ENCODE results near the gene KRT2.

Gene KRT2

GRCh38 chr12:52691076-52691840 lies 39.2 kb upstream of the KRT2 start:
- Mint-ChIP-seq H3K36me3 (ENCODE audit: low read depth) (no peaks in the 10 kb centered on the region), H3K27me3 (ENCODE audit: low read depth, poor library complexity) (peaks cover 67% of the 10 kb centered on the region), H3K4me1 (peaks cover 12% of the 10 kb centered on the region), H3K4me3 (peak overlapping the region; percentile 75), H3K27ac (no peak overlapping the region), H3K9me3 (no peaks in the 10 kb centered on the region)
- DNase-seq: peak; percentile 72
- TF ChIP-seq CTCF (IDR thresholded peaks at IDR 0.05): no peak

DNA sequence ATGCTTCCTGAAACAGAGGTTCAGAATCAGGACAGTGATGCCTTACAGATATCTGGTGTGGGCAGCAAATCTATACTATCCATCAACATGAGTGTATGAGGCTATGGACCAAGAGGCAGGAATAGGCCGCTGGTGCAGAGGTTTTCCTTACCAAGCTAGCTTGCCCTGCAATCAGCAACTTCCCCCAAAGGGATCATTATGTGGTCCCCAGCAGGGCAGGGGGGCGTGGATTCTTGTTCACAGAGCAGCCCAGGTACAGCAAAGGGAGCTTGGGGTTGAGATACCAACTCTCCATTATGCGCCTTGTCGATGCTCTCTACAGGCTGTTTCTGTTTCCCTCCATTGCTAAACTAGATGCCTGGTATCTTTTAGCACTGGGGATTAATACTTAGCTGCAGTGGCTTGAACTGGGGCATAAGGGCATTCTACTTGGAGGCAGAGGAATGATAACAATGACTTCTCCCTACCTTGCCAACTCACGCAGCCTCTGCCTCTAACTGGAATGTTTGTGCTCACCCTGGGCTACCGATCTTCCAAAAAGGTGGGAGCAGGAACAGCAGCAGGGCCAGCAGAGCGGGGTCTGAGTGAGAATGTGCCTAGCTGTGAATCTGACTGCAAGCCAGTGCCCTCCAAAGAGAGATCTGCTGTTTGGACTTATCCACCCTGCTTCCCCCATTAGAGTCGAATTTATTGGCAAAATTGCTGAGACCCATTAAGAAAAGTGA lies 38.5 kb upstream of the KRT2 start:
- no peak for DNase-seq
- Mint-ChIP-seq H3K27me3 (ENCODE audit: low read depth, poor library complexity) (peaks cover 70% of the 10 kb centered on the region), H3K36me3 (ENCODE audit: low read depth) (no peaks in the 10 kb centered on the region), H3K4me1 (peaks cover 12% of the 10 kb centered on the region), H3K4me3 (peak overlapping the region; percentile 75), H3K27ac (no peak overlapping the region), H3K9me3 (no peaks in the 10 kb centered on the region)
- TF ChIP-seq CTCF (IDR thresholded peaks at IDR 0.05): no peak

GRCh38 chr12:52689936-52690335 lies 37.9 kb upstream of the KRT2 start:
- H3K4me3 Mint-ChIP-seq: peak overlapping the region; percentile 54
- no peaks in the 10 kb centered on the region for H3K36me3 Mint-ChIP-seq (ENCODE audit: low read depth)
- H3K27ac Mint-ChIP-seq: no peak overlapping the region
- peaks cover 66% of the 10 kb centered on the region for H3K27me3 Mint-ChIP-seq (ENCODE audit: low read depth, poor library complexity)
- DNase-seq: no peak
- H3K9me3 Mint-ChIP-seq: no peaks in the 10 kb centered on the region
- no peak for TF ChIP-seq CTCF (IDR thresholded peaks at IDR 0.05)
- peaks cover 12% of the 10 kb centered on the region for H3K4me1 Mint-ChIP-seq

GRCh38 chr12:52689239-52689638 lies 37.2 kb upstream of the KRT2 start:
- no peaks in the 10 kb centered on the region for H3K9me3 Mint-ChIP-seq
- no peaks in the 10 kb centered on the region for H3K36me3 Mint-ChIP-seq (ENCODE audit: low read depth)
- H3K4me3 Mint-ChIP-seq: no peak overlapping the region
- TF ChIP-seq CTCF (IDR thresholded peaks at IDR 0.05): no peak
- peaks cover 67% of the 10 kb centered on the region for H3K27me3 Mint-ChIP-seq (ENCODE audit: low read depth, poor library complexity)
- DNase-seq: no peak
- peaks cover 12% of the 10 kb centered on the region for H3K4me1 Mint-ChIP-seq
- H3K27ac Mint-ChIP-seq: no peak overlapping the region

- no peaks in the 10 kb centered on the region for H3K9me3 Mint-ChIP-seq
- H3K4me3 Mint-ChIP-seq: no peak overlapping the region
- no peak overlapping the region for H3K27ac Mint-ChIP-seq
- peaks cover 70% of the 10 kb centered on the region for H3K27me3 Mint-ChIP-seq (ENCODE audit: low read depth, poor library complexity)
- H3K36me3 Mint-ChIP-seq (ENCODE audit: low read depth): no peaks in the 10 kb centered on the region
- DNase-seq: no peak
- peaks cover 12% of the 10 kb centered on the region for H3K4me1 Mint-ChIP-seq
- no peak for TF ChIP-seq CTCF (IDR thresholded peaks at IDR 0.05)
These were observed 36.5 kb upstream of the KRT2 start for GRCh38 chr12:52688481-52688880.
